Daoy (cell line): ENCODE measurements around the gene RSRC1. TPM values are rescaled to one million over a fixed set of nuclear protein-coding genes. Genes with fewer than 3 reads are reported as not detected.

Source experiments
- DNase-seq: peaks from one replicate; pipeline ENCODE4 v3.0.0-alpha.2; 2015; ENCODE audit warnings: low read depth
- total RNA-seq: library from RNA; depleted of rRNA; stranded (reverse); fragments of >200 nt; shearing (Covaris generic); gene quantifications from 2 replicates; pipeline ENCODE4 v1.2.3, GENCODE V29; 2014

RSRC1 gene
- total RNA-seq, 1 experiment from 2014 or later, result 58.7 TPM

DNA sequence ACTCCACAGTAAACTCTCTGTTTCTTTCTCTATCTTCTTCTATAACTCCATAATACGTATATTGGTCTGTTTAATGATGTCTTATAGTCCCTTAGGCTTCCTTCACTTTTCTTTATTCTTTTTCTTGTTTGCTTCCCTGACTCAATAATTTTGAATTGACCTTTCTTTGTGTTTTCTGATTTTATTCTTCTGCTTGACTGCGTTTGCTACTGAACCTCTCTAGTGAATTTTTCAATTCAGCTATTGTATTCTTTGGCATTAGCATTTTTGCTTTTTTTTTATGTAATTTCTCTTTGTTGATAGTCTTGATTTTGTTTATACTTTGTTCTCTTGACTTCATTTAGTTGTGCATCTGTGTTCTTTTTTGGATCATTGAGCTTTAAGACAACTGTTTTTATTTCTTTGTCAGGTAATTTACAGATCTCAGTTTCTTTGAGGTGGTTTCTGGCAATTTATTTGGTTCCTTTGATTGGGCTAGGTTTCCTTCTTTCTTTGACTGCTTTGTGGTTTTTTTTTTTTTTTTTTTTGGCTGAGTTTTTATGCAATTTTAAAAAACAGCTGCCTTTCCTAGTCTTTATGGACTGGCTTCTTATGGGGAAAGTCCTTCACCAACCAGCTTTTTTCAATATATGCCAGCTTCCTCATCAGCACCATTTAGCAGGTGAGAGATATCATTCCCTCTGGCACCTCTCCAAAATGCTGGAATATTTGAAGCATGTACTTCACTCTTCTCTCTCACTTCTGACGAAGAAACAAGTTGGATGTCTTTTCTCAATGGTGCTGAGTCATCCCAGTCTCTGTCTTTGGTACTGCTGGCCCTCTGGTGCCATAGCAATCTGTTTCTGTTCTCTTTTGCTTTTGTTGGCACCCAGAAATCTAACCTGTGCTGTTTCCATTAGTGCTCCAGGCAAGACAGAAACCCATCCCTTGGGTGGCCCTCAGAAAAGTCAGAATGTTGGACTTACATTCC is 17.6 kb downstream of the RSRC1 start:
- DNase-seq, result no peak

DNA sequence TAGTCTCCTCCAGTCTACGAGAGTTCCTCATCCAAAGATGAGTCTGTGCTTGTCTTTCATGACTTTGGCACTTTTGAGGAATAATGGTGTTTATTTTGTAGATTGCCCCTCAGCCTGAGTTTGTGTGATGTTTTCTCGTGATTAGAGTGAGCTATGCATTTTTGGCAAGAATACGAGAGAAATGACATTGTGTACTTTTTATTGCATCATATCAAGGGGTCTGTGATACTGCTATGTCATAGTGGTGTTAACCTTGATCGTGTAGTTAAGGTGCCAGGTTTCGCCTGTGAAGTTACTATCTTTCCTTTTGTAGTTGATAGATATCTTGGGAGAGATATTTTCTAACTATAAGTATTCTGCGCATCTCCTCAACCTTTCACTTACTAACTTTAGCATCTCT is 18.9 kb downstream of the RSRC1 start:
- no peak for DNase-seq

DNA sequence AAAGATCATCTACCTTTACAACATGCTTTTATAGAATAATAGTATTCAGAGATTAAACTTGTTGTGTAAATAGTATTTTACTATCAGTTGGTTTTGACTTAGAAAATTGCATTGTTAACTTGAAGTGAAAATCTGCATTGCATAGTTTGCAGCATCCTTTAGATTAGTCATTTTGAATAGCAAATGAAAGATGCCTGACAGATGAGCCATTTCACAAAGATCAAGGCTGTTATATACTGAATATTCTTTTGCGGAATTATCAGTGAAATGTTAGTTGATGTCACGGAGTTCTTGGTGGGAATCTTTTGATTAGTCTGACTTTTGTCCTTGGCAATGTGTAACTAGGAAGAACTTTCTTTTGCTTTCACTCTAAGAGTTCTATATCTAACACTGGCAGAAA is 24.5 kb downstream of the RSRC1 start:
- DNase-seq, result no peak

DNA sequence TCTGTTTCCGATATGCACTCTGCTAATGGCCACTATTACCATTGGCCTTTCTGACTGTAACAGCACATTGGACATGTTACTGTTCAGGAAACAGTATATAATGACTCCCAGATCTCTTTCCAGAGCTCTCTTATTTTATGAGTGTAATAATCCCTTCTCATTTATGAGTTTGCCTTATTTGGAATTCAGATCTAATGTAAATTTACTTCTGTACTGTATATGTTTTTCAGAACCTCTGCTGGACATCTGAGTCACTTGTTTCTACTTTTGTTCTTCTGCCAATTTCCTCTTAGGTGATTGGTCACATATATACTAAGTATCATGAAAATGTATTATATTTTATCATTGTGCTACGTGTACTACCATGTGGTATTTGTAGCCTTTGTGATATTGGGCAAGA is 30.5 kb downstream of the RSRC1 start:
- DNase-seq, result no peak

DNA sequence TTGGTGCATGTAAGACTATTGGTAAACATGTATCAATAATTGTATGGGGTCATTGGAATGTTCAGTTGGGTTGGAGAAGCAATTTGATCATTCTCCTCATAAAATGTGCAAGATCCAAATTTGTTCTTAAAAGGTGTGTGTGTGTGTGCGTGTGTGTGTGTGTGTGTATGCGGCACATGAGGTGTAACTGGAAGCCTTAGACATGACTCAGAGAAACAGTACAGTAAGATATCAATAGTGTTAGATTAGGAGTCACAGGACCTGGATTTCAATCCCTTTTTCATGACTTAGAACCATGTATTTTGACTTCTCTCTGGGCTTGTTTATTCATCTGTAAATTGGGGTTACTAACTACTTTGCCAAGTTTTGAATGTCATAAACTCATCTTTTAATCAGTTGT is 38.3 kb downstream of the RSRC1 start:
- no peak for DNase-seq

DNA sequence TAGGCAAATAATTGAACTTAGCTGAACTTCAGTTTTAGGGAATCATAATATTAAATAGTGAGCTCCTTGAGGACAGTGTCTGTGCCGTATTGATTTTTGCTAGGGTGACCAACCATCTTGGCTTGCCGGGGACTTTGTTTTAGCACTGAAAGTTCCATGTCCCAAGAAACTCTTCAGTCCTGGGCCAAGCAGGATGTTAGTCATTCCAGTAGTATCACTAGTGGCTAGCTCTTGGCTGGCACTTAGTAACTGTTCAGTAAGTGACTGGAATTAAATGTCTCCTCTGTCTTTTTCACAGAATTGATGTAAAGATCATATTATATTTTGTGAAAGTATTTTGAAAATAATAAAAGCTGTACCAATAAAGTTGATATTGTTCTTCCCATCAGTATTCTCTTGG is 42.3 kb downstream of the RSRC1 start:
- DNase-seq, result peak; percentile 58

DNA sequence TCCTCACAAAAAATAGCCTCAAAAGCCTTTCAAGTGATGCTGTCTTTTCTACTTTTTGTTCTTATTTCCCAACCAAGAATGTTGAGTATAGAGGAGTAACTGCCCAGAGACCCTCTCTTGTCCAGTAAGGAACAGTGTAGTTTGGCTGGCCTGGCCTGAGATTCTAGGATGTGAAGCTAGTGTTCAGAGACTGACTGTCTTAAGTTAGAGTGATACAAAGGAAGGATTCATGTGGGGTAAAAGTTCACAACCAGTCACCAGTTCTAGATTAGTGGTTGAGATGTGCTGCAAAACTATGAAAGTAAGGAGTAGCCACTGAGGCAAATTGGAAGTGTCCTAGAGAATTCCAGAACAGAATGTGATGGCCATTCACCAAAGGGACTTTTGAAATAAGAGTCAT is 49.1 kb downstream of the RSRC1 start:
- DNase-seq, result no peak

DNA sequence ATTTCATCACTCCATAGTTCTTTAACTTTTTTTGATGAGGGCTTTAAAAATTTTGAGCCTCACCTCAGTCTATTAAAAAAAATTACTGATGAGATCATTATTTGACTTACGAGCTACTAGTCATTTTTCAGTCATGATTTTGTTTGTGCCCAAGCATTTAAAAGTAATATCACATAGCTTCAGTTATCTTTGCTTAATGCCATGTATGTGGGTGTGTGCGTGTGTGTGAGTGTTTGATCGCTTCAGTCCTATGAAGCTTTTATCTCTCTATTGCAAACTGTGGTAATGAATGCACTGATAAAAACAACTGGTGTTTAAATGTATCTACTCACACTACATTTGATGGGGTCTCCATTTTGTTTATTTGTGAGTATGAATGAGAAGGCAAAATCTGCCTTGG is 49.8 kb downstream of the RSRC1 start:
- DNase-seq, result no peak

DNA sequence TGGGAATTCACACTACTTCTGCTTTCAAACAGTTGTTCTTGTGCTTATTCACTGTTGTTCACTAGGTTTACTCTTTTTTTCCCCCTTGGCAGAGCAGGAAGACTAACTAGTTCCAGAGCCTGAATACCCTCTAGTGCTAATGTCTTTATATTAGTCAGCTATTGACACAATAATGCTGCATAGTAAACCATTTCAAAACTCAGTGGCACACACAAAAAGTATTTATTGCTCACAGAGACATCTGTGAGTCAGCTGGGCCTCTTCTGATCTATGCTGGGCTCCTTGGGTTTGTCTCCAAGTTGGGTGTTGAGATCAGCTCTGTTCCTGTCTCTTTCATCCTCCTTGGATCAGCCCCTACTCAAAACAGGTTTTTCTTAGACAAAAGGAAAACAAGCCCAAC is 51.1 kb downstream of the RSRC1 start:
- peak; percentile 21 for DNase-seq

DNA sequence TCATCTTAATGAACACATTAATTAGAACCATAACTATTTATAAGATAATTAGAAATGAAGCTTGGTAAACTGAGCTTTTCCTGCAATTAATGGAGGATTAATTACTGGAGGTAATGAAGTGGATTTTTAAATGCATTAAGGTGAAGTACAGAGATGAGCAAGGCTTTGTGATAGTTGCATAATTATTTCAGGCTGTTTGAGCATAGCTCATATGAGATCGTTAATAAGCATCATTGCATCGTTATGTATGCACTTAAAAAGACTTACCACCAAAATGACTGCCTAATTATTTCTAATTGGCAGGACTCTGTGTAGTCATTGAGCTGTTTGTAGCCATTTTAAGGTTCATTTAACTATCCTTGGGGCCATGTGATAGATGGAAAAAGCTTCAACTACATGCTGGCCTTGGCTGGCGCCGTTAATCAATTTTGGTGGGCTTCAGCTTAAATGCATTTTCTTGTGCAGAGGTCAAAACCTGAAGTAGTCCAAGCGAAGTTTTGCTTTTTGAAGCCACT is 55.3 kb downstream of the RSRC1 start:
- no peak for DNase-seq

DNA sequence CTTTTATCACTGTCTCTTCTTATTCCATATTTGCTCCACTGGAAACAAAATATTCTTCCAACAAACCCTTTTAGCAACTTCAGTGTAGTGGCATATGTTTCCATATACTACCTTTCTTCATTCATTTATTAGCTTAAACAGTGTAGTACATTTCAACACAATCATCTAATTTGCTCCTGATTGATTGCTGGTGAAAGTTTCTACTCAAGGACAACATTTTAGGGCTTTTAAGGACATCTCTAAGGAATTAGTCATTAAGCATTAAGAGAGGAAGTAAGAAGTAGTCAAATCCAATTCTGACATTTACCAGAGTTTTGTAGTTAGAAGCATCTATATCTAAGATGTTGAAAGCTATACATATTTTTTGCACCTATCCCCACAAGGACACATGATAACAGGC is 55.8 kb downstream of the RSRC1 start:
- no peak for DNase-seq

DNA sequence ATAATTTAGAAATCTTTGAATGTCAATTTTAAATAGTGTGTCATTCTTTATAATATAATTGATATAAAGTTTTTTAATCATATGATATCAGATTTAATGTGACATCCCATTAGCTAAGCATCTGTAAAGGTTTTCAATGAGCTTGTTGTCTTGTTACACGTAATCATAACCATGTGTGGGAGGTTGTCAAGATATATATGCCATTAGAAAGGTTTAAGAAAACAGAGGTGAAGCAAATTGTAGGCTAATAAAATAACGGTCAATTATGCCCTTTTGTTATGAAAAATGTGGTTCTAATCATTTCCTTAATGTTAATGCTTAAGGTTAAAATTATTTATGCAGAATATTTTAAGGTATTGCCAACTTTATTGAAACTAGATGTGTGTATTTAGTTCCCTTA is 56.3 kb downstream of the RSRC1 start:
- DNase-seq, result no peak

DNA sequence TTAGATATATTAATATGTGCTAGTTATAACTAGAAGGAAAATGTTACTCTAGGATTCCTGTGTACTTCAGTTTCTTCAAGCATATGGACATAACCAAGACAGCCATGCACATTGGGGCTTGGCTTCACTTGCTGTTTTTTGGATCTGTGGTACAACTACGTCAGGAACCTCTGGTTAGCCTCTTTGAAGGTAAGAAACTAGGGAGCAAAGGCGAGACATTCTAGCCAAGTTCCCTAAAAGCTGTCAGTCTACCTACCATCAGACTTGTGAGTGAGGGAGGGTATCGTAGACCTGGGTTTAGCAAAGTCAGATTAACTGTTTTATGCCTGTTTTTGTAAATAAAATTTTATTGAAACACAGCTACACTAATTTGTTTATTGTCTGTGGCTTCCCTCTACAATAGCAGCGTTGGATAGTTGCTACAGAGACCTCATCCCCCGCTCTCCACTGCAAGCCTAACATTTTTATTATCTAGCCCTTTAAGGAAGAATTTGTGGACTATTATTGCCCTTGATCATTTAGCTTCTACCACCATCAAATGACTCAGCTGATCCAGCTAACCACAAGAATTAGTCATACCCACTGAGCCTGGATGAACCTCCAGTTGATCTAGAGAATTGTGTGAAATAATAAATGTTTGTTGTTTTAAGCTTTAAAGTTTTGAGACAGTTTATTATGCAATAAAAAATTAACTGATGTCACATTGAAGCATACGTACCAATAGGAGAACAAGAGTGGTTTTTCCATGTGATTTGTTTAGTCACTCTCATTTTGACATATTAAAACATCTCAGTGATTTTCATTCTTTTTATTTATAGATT is 58.1 kb downstream of the RSRC1 start:
- peak; percentile 91 for DNase-seq

DNA sequence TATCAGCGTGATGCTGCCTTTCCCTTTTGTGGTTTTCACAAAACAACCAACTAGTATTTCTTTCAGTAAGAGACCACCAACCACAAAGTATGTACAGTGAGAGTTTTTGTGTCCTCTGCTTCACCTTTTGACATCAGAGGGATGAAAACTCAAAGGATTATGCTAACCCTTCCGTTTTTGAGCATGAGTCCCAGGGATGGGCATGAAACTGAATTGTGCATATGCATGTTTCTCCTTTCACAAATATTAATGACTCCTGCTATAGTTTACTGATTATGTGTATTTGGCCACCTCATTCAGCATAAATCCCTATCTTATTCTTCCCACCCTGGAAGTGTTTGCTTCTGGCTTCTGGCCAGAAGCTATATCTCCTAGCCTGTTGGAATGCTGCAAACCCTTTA is 59.2 kb downstream of the RSRC1 start:
- DNase-seq, result peak; percentile 10

DNA sequence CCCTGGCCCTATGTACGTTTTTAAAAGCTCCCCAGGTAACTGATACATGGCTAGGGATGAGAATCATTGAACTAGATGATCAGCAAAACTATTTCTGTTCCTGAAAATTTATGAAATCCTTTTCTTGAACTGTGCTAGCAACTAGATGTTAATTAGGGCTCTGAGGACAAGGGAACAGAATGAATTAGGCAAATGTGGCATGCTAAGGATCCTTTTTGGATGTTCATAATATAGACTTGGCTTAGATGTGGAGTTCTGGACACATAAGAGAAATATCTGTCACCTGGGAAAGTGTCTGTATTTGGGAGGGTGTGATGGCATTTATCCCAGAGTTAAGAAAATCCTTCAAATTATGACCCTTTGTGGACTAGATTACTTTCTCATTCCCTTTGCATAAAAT is 71.2 kb downstream of the RSRC1 start:
- no peak for DNase-seq

DNA sequence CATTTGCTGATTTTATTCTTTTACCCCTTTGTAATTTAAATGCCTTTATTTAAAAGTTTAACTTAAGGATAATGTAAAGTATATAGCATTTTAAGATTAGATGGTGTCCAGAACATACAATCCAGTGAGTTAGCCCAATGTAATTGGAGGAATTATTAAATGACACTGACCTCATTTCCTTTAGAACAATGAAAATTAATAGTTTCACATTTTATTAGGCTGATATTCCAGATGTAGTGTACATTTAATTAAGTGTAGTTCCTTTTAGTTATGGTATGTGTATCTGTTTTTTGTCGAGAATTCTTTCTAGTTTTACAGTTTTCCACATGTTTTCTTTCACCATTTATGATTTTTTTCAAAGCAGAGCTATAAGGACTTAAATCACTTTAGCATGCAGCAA is 75.8 kb downstream of the RSRC1 start:
- no peak for DNase-seq

DNA sequence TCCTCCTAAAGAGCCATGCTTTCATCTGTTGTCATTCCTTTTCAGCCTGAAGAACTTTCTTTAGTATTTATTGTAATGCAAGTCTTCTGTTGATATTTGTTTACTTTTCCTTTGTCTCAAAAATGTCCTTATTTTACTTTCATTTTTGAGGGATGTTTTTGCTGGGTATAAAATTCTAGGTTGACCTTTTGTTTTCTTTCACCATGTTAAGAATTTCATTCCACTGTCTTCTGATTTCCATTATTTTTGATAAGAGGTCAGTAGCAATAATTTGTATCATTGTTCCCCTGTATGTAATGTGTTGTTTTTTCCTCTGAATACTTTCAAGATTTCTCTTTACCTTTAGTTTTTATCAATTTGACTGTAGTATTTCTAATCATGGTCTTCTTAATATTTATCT is 91.1 kb downstream of the RSRC1 start:
- no peak for DNase-seq

DNA sequence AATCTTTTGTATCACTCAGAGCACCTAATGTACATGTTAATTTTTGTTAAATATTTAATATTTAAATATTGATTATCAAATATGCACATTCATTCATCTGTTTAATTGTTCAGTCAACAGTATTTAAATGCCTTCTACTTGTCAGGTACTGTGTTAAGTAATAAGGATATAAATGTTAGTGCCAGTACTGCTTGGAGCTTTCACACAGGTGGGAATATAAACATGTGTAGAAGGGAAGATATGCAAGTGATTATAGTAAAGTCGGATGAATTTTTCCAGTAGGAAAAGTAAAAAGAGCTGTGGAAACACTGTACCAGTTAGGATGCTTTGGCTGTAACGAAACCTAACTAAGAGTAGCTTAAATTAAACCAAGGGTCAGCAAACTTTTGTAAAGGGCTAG is 95.4 kb downstream of the RSRC1 start:
- DNase-seq, result no peak

DNA sequence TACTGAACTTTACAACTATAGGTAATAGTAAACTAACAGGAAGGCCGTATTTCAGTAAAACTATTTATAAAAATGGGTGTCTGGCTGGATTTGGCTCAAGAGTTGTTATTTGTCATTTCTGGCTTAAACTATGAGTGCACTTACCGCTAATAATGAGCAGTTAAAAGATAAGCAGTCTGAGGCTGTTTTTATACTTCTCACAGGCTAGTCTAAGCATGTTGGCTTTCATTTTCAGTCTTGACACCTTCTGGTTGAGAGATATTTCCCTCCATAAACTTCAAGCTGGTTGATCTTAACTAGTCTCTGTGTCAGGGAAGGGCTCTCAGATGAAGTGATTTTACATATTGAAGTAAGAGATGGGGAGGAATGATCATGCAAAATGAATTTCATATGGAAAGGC is 96.1 kb downstream of the RSRC1 start:
- DNase-seq, result no peak

DNA sequence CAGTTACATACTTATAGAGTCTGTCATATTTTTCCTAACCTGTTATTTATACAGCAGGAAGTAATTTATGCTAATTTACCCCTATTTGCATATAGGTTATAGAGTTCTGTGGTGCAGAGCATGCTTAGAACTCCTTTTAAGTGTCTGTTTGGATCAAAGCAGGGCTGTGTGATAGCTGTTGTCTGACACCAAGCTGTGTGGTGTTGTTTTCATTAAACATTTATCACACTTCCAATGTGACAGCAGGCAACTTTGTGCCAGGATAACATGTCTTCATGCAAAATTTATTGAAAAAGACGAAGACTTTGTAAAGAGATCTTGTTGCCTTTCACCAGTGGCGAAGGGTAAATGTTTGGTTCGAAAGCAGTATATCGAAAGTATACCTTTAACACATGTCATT is 100.2 kb downstream of the RSRC1 start:
- DNase-seq, result no peak

DNA sequence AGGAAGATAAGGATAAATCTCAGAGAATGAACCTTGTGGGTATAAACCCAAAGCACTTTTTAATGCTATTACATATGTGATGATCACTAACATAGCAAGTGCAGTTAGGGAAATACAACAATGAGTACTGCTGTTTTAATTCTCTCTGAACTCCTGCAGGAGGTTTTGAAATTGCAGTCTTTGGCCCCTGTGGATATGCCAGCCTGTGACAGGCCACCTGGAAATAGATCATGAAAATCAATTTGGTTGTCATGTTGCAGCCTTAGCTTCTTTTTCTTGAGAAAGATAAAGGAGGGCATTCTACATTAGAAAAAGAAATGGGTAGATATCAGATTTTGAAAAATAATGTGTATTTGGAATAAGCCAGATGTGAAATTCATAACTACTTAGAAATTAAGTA is 103.6 kb downstream of the RSRC1 start:
- DNase-seq, result no peak

DNA sequence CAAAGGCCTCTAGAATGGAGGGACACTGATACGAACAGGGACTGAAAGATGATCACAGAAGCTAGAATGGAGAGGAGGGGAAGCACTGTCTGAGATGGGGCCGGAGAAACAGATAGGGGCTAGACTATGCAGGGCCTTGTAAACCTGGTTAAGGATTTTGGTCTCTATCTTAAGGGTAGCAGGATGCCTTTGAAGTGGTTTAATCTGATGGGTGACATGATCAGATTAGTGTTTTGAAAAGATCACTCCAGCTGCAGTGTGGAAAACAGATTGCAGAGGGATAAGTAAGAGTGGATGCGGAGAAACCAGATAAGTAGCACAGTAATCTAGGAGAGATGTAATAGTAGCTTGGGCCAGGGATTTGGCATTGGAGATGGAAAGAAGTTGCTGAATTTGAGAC is 108.1 kb downstream of the RSRC1 start:
- DNase-seq, result no peak

DNA sequence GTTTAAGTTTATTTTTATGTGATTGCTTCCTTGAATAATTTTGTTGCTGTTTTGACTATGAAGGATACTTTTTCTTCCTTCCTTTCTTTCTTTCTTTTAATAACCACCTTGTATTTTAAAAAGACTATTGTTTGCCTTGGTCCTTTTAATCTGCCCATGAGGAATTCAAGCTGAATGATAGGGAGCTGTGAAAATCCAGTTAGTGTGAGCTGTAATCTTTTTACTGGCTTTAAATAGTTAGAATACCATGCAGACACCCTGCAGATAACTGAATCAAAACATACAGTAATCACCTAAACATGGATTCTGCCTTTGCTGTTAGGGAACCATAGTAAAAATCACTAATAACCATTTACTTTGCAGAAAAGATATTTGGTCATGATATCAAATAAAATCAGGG is 110.7 kb downstream of the RSRC1 start:
- DNase-seq, result no peak
